OCI-LY1 (cell line): ENCODE measurements around the gene KIF15.

Experiments used
- H2AFZ ChIP-seq: fragments of 200-600 bp; sonication (generic), shearing (Covaris generic); 2 replicates; pipeline ENCODE4 v1.6.0; 2014; ENCODE audit warnings: antibody characterized with exemption, mild to moderate bottlenecking, low read length
- H3F3A ChIP-seq: fragments of 200-600 bp; sonication (generic), shearing (Covaris generic); 2 replicates; pipeline ENCODE4 v1.6.0; 2014; ENCODE audit warnings: mild to moderate bottlenecking, antibody characterized with exemption, low read length, moderate library complexity; ENCODE audit not compliant: insufficient read depth
- H3K27ac ChIP-seq: fragments of 200-600 bp; sonication (generic); 2 replicates; pipeline ENCODE4 v1.5.1; 2014; ENCODE audit warnings: low read length, mixed run types, mild to moderate bottlenecking, low read depth; ENCODE audit not compliant: poor library complexity, severe bottlenecking
- H3K27me3 ChIP-seq: fragments of 200-600 bp; sonication (generic); 2 replicates; pipeline ENCODE4 v1.6.0; 2014; ENCODE audit warnings: antibody characterized with exemption, mild to moderate bottlenecking, low read length, moderate library complexity; ENCODE audit not compliant: insufficient read depth
- H3K36me3 ChIP-seq: fragments of 200-600 bp; sonication (generic); 2 replicates; pipeline ENCODE4 v1.6.1; 2014; ENCODE audit warnings: mild to moderate bottlenecking, antibody characterized with exemption, low read length, moderate library complexity, mixed read lengths; ENCODE audit not compliant: insufficient read depth
- H3K4me1 ChIP-seq: fragments of 200-600 bp; sonication (generic); 2 replicates; pipeline ENCODE4 v1.5.1; 2014; ENCODE audit warnings: mild to moderate bottlenecking, low read length, moderate library complexity; ENCODE audit not compliant: insufficient read depth, severe bottlenecking
- H3K4me2 ChIP-seq: fragments of 200-600 bp; sonication (generic), shearing (Covaris generic); 2 replicates; pipeline ENCODE4 v1.6.1; 2014; ENCODE audit warnings: low read length
- H3K4me3 ChIP-seq: fragments of 200-600 bp; sonication (generic); 2 replicates; pipeline ENCODE4 v1.5.1; 2014; ENCODE audit warnings: low read length, low read depth, mild to moderate bottlenecking, mixed read lengths; ENCODE audit not compliant: poor library complexity, severe bottlenecking
- H3K79me2 ChIP-seq: fragments of 200-600 bp; shearing (Covaris generic); 2 replicates; pipeline ENCODE4 v1.6.1; 2016; ENCODE audit warnings: mixed run types, low read length, mixed read lengths; ENCODE audit not compliant: insufficient read depth
- H3K9ac ChIP-seq: fragments of 200-600 bp; sonication (generic), shearing (Covaris generic); 2 replicates; pipeline ENCODE4 v1.6.1; 2014; ENCODE audit warnings: mild to moderate bottlenecking, low read length, mixed read lengths
- H3K9me2 ChIP-seq: fragments of 200-600 bp; sonication (generic), shearing (Covaris generic); 2 replicates; pipeline ENCODE4 v1.6.1; 2014; ENCODE audit warnings: low read depth, mild to moderate bottlenecking, low read length, mixed read lengths
- H3K9me3 ChIP-seq: fragments of 200-600 bp; shearing (Covaris generic); 2 replicates; pipeline ENCODE4 v1.6.1; 2014; ENCODE audit warnings: low read length, mixed read lengths
- H4K20me1 ChIP-seq: fragments of 200-600 bp; sonication (generic), shearing (Covaris generic); 2 replicates; pipeline ENCODE4 v1.6.0; 2016; ENCODE audit warnings: mild to moderate bottlenecking, low read length; ENCODE audit not compliant: insufficient read depth
- EZH2 ChIP-seq: fragments of 200-600 bp; sonication (generic), shearing (Covaris generic); IDR thresholded peaks from 2 replicates; pipeline ENCODE4 v1.8.0; 2017; ENCODE audit warnings: borderline replicate concordance, mixed run types, mild to moderate bottlenecking, antibody characterized with exemption, low read length, moderate library complexity, mixed read lengths
- TF ChIP-seq, protein P1 (sequence below): fragments of 200-600 bp; sonication (generic), shearing (Covaris generic); IDR thresholded peaks from 2 replicates; pipeline ENCODE4 v1.5.1; 2017; ENCODE audit warnings: mild to moderate bottlenecking, antibody characterized with exemption, low read length, moderate library complexity, mixed read lengths

Gene KIF15

DNA sequence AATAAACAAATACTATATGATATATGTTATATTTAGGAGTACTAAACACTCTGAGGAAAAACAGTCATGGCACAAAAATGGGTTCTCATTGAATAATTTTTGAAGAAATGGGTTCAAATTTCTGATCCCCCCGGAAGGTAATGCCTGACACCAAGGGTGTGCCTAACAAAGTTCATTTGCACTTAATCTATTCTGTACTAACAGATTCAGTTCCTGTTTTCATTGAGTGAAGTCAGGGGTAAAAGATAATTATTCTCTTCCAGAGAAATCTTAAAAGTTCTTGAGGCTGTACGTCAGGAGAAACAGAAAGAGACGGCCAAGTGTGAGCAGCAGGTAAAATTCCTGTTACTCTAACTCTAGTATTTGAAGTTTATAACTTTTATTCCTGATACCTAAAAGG, 65.6 kb downstream of the KIF15 start:
- H3K36me3 ChIP-seq = peaks cover 83% of the 10 kb centered on the region
- no peak overlapping the region for H3K4me2 ChIP-seq
- no peak overlapping the region for H3K9ac ChIP-seq
- H3K9me2 ChIP-seq = no peaks in the 10 kb centered on the region
- H2AFZ ChIP-seq = no peak overlapping the region
- no peak for TF ChIP-seq EZH2
- TF ChIP-seq, protein P1, sequence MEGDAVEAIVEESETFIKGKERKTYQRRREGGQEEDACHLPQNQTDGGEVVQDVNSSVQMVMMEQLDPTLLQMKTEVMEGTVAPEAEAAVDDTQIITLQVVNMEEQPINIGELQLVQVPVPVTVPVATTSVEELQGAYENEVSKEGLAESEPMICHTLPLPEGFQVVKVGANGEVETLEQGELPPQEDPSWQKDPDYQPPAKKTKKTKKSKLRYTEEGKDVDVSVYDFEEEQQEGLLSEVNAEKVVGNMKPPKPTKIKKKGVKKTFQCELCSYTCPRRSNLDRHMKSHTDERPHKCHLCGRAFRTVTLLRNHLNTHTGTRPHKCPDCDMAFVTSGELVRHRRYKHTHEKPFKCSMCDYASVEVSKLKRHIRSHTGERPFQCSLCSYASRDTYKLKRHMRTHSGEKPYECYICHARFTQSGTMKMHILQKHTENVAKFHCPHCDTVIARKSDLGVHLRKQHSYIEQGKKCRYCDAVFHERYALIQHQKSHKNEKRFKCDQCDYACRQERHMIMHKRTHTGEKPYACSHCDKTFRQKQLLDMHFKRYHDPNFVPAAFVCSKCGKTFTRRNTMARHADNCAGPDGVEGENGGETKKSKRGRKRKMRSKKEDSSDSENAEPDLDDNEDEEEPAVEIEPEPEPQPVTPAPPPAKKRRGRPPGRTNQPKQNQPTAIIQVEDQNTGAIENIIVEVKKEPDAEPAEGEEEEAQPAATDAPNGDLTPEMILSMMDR = no peak
- no peaks in the 10 kb centered on the region for H3K4me1 ChIP-seq
- no peaks in the 10 kb centered on the region for H3K9me3 ChIP-seq
- H4K20me1 ChIP-seq = no peaks in the 10 kb centered on the region
- no peak overlapping the region for H3K4me3 ChIP-seq
- H3K27me3 ChIP-seq = no peaks in the 10 kb centered on the region
- H3K79me2 ChIP-seq = no peaks in the 10 kb centered on the region
- H3F3A ChIP-seq = no peaks in the 10 kb centered on the region
- H3K27ac ChIP-seq = no peak overlapping the region

DNA sequence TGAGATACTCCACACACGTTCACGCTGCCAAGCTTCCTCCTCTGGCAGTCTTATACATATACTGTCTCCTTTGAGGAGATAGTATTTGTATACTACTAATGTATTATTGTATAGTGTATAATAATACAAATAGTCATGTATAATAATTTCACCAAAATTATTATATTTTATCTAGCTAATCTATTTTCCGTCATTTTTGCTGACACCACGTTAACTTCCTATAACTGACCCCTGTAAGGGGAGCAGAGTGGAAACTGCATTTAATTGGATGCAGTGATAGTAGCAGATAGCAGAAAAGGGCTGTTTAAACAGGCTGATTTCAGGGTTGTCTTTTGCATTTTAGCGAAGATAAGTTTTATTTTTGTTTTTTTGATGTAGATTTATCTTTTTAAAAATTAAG, 69.6 kb downstream of the KIF15 start:
- no peaks in the 10 kb centered on the region for H3K27me3 ChIP-seq
- H3K9ac ChIP-seq = no peak overlapping the region
- H3K36me3 ChIP-seq = peaks cover 85% of the 10 kb centered on the region

DNA sequence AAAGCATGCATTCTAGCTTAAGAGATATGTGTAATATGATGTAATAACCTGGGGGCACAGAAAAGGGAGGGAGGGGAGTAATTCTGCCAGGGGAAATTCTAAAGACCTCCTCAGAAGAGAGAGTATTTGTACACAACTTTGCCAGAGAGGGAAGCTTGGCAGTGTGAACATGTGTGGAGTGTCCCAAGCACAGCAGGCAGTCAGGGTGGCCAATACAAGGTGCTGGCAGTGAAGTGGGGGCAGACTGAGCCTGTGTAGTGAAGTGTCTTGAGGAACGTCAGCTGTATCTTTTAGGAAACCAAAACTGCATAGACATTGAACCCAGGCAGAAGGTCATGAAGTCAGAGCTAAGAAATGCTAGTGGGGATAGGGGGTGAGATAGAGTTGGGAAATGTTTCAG, 70.4 kb downstream of the KIF15 start:
- Histone ChIP-seq H3K9me2 (no peaks in the 10 kb centered on the region), H3K9ac (no peak overlapping the region), H3K4me1 (no peaks in the 10 kb centered on the region), H3K4me3 (no peak overlapping the region), H3K36me3 (peaks cover 85% of the 10 kb centered on the region), H2AFZ (no peak overlapping the region), H3K27ac (no peak overlapping the region), H3K4me2 (no peak overlapping the region), H3K79me2 (no peaks in the 10 kb centered on the region), H3K27me3 (no peaks in the 10 kb centered on the region), H3K9me3 (peaks cover 10% of the 10 kb centered on the region), H3F3A (no peaks in the 10 kb centered on the region), H4K20me1 (no peaks in the 10 kb centered on the region)
- TF ChIP-seq, protein P1 = no peak
- TF ChIP-seq EZH2 = no peak

More for the DNA sequence above, 69.6 kb downstream of the KIF15 start:
- Histone ChIP-seq H3K4me1 (no peaks in the 10 kb centered on the region), H3K9me3 (0 out of 2 replicates have a peak, but pooled peaks cover 4% of the 10 kb centered on the region), H3K4me3 (no peak overlapping the region), H3F3A (no peaks in the 10 kb centered on the region), H4K20me1 (no peaks in the 10 kb centered on the region), H3K79me2 (no peaks in the 10 kb centered on the region), H3K9me2 (no peaks in the 10 kb centered on the region), H3K27ac (no peak overlapping the region), H2AFZ (no peak overlapping the region), H3K4me2 (no peak overlapping the region)
- no peak for TF ChIP-seq EZH2
- TF ChIP-seq, protein P1 = no peak
